ENCODE results near the gene OR11A1.

The OR11A1 gene

GRCh38 chr6:29456971-29457370 lies at the start of gene OR11A1, which contains the start of gene OR2H1:
OR11A1 (minus strand) TSS chr6:29457071; CDS start chr6:29427641, 29,430 bp downstream.
OR2H1 (plus strand) TSS chr6:29457155; CDS start chr6:29461770, 4,615 bp downstream.
- DNase-seq = no peak

GRCh38 chr6:29506446-29507067 lies 49.7 kb upstream of the OR11A1 start:
- no peak for DNase-seq

- no peak for DNase-seq
Observed at GRCh38 chr6:29505808-29506207, 48.9 kb upstream of the OR11A1 start.

- no peak for DNase-seq
Observed at GRCh38 chr6:29504961-29505360, 48.1 kb upstream of the OR11A1 start.

GRCh38 chr6:29502597-29502996 lies 45.7 kb upstream of the OR11A1 start:
- DNase-seq = no peak

GRCh38 chr6:29502181-29502580 lies 45.3 kb upstream of the OR11A1 start:
- DNase-seq = no peak

GRCh38 chr6:29501106-29501505 lies 44.2 kb upstream of the OR11A1 start:
- DNase-seq = no peak

- no peak for DNase-seq
Observed at GRCh38 chr6:29500594-29500993, 43.7 kb upstream of the OR11A1 start.

GRCh38 chr6:29499704-29500103 lies 42.8 kb upstream of the OR11A1 start:
- no peak for DNase-seq

GRCh38 chr6:29496961-29497360 lies 40.1 kb upstream of the OR11A1 start:
- DNase-seq = no peak

GRCh38 chr6:29495571-29495970 lies 38.7 kb upstream of the OR11A1 start:
- no peak for DNase-seq

GRCh38 chr6:29494131-29494530 lies 37.3 kb upstream of the OR11A1 start:
- DNase-seq = no peak

- DNase-seq = no peak
Observed at GRCh38 chr6:29493261-29493660, 36.4 kb upstream of the OR11A1 start.

- no peak for DNase-seq
Observed at GRCh38 chr6:29491574-29491973, 34.7 kb upstream of the OR11A1 start.

GRCh38 chr6:29490552-29490951 lies 33.7 kb upstream of the OR11A1 start:
- no peak for DNase-seq

GRCh38 chr6:29490055-29490454 lies 33.2 kb upstream of the OR11A1 start:
- no peak for DNase-seq

- DNase-seq = no peak
Observed at GRCh38 chr6:29489286-29489685, 32.4 kb upstream of the OR11A1 start.

- no peak for DNase-seq
Observed at GRCh38 chr6:29488874-29489273, 32.0 kb upstream of the OR11A1 start.

- no peak for DNase-seq
Observed at GRCh38 chr6:29487660-29488059, 30.8 kb upstream of the OR11A1 start, which contains the start of gene MAS1L. MAS1L (minus strand) TSS chr6:29487956; CDS start chr6:29487902, 54 bp downstream.

GRCh38 chr6:29487131-29487530 lies 30.3 kb upstream of the OR11A1 start:
- DNase-seq = no peak

GRCh38 chr6:29486577-29486976 lies 29.7 kb upstream of the OR11A1 start:
- no peak for DNase-seq

GRCh38 chr6:29483735-29484134 lies 26.9 kb upstream of the OR11A1 start:
- DNase-seq = no peak

GRCh38 chr6:29483186-29483585 lies 26.3 kb upstream of the OR11A1 start:
- no peak for DNase-seq

- DNase-seq = no peak
Observed at GRCh38 chr6:29479560-29479959, 22.7 kb upstream of the OR11A1 start.

- no peak for DNase-seq
Observed at GRCh38 chr6:29478740-29479139, 21.9 kb upstream of the OR11A1 start.

Data from activated CD4-positive, CD25-positive, alpha-beta regulatory T cell treated with anti-CD3 and anti-CD28 coated beads, Interleukin-2, amount 50 U/mL, for 72 hours (primary cell).